HepG2 (cell line): Measurements from ENCODE around the gene SCN9A.

ENCODE experiments used
- TF ChIP-seq, protein P1 (sequence below): sonication (generic); formaldehyde crosslinking; conservative IDR thresholded peaks from 2 replicates; pipeline ENCODE4 v1.8.1; 2023; ENCODE audit warnings: missing genetic modification reagents
- TF ChIP-seq, protein P2 (sequence below): sonication (generic); formaldehyde crosslinking; IDR thresholded peaks from 2 replicates; pipeline ENCODE4 v1.5.0; 2020; ENCODE audit warnings: mild to moderate bottlenecking, missing genetic modification reagents, moderate library complexity

DNA sequence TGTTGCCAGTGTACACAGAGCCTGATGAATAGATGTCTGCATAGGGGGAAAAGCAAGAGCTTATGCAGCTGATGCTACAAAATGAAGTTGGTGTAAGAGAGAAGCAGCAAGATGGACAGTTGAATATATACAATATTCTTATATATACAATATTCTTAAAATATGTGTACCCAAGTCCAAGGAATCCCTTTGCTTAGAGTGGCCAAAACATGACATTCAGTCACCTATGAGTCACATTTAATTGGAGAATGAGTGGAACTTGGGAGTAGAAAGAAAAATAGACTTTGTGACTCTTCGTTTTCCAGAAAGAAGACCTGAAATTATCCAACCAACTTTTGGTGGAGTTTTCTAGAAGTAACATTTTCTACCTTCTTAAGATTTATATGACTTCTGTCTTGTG, 81.8 kb downstream of the SCN9A start:
- TF ChIP-seq, protein P1, sequence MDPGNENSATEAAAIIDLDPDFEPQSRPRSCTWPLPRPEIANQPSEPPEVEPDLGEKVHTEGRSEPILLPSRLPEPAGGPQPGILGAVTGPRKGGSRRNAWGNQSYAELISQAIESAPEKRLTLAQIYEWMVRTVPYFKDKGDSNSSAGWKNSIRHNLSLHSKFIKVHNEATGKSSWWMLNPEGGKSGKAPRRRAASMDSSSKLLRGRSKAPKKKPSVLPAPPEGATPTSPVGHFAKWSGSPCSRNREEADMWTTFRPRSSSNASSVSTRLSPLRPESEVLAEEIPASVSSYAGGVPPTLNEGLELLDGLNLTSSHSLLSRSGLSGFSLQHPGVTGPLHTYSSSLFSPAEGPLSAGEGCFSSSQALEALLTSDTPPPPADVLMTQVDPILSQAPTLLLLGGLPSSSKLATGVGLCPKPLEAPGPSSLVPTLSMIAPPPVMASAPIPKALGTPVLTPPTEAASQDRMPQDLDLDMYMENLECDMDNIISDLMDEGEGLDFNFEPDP (CRISPR knock-in tag) = no peak
- TF ChIP-seq, protein P2, sequence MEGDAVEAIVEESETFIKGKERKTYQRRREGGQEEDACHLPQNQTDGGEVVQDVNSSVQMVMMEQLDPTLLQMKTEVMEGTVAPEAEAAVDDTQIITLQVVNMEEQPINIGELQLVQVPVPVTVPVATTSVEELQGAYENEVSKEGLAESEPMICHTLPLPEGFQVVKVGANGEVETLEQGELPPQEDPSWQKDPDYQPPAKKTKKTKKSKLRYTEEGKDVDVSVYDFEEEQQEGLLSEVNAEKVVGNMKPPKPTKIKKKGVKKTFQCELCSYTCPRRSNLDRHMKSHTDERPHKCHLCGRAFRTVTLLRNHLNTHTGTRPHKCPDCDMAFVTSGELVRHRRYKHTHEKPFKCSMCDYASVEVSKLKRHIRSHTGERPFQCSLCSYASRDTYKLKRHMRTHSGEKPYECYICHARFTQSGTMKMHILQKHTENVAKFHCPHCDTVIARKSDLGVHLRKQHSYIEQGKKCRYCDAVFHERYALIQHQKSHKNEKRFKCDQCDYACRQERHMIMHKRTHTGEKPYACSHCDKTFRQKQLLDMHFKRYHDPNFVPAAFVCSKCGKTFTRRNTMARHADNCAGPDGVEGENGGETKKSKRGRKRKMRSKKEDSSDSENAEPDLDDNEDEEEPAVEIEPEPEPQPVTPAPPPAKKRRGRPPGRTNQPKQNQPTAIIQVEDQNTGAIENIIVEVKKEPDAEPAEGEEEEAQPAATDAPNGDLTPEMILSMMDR (CRISPR knock-in tag) = no peak
